ENCODE results near the gene SLC44A1.

The SLC44A1 gene

GRCh38 chr9:105473221-105473620 is 228.8 kb downstream of the SLC44A1 start:
- no peak for DNase-seq (ENCODE audit: low read depth)

- DNase-seq (ENCODE audit: low read depth), result peak; percentile 8
Measured at GRCh38 chr9:105475302-105475701, 230.9 kb downstream of the SLC44A1 start.

GRCh38 chr9:105479846-105480245 is 235.4 kb downstream of the SLC44A1 start:
- DNase-seq (ENCODE audit: low read depth), result peak; percentile 32

GRCh38 chr9:105483618-105484017 is 239.2 kb downstream of the SLC44A1 start:
- no peak for DNase-seq (ENCODE audit: low read depth)

GRCh38 chr9:105484226-105484625 is 239.8 kb downstream of the SLC44A1 start:
- DNase-seq (ENCODE audit: low read depth), result no peak

DNA sequence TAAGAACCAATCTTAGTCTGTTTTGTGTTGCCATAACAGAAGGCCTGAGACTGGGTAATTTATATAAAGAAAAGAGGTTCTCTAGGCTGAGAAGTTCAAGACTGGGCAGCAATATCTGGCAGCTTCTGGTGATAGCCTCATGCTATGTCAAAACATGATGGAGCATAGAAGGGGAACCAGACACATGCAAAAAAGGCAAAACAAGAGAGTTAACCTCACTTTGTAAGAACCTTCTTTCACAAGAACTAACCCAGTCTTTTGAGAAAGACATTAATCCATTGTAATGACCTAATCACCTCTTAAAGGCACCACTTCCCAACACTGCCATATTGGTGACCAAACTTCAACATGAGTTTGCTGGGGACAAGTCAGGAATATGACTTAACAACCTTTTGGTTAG is 240.7 kb downstream of the SLC44A1 start:
- no peak for DNase-seq (ENCODE audit: low read depth)

Measured in fibroblast of gingiva (primary cell).